Activated CD8-positive, alpha-beta T cell treated with anti-CD3 and anti-CD28 coated beads, Interleukin-2, amount 10 ng/mL, durations not matched to agents 7 days and 5 days (primary cell): ENCODE results near the gene UQCC5. TPM values are rescaled to one million over a fixed set of nuclear protein-coding genes. Genes with fewer than 3 reads are reported as not detected.

ENCODE experiments used
- ATAC-seq: fragments of 150-1000 bp; cut with Tn5 transposase; one replicate; pipeline ENCODE4 v1.10.0; 2021; ENCODE audit warnings: moderate library complexity
- CTCF ChIA-PET: fragments of 350-600 bp; sonication (Branson Sonifier 250); formaldehyde crosslinking; loops from one replicate; lab custom pipeline; 2021; ENCODE audit warnings: antibody characterized with exemption; lab: Charles Lee
- POLR2A ChIA-PET: fragments of 350-600 bp; sonication (Branson Sonifier 250); formaldehyde crosslinking; loops from one replicate; lab custom pipeline; 2021; ENCODE audit warnings: antibody characterized with exemption; lab: Charles Lee
- DNase-seq: peaks from one replicate; pipeline ENCODE4 v3.0.0-alpha.2; 2020
- H3K27ac Mint-ChIP-seq: one replicate; pipeline ENCODE4 v1.8.0; 2021; ENCODE audit warnings: mild to moderate bottlenecking, mixed read lengths
- H3K27me3 Mint-ChIP-seq: one replicate; pipeline ENCODE4 v1.8.0; 2021; ENCODE audit warnings: low read depth, mixed read lengths
- H3K36me3 Mint-ChIP-seq: one replicate; pipeline ENCODE4 v1.8.0; 2021; ENCODE audit warnings: low read depth, mixed read lengths
- H3K4me1 Mint-ChIP-seq: one replicate; pipeline ENCODE4 v1.8.0; 2021; ENCODE audit warnings: low read depth, mixed read lengths
- H3K4me3 Mint-ChIP-seq: one replicate; pipeline ENCODE4 v1.8.0; 2021; ENCODE audit warnings: mild to moderate bottlenecking, mixed read lengths
- H3K9me3 Mint-ChIP-seq: one replicate; pipeline ENCODE4 v1.8.0; 2022; ENCODE audit warnings: mixed read lengths; ENCODE audit not compliant: insufficient read depth
- total RNA-seq, 2 experiments: library from RNA; stranded (reverse); gene quantifications; one replicate each; pipeline ENCODE4 v1.2.3, GENCODE V29; 2021

The UQCC5 gene
- total RNA-seq, 2 experiments from 2014 or later: 9.0 to 15.1 TPM

- no peak overlapping the region for H3K4me3 Mint-ChIP-seq
- H3K36me3 Mint-ChIP-seq: peaks cover 5% of the 10 kb centered on the region
- ChIA-PET CTCF (no interaction called here), POLR2A (interaction anchor here (0.9 kb wide), 1 partner anchor 107 kb away, joined by 3 read pairs; no protein-coding TSS in a partner anchor)
- H3K27me3 Mint-ChIP-seq: no peaks in the 10 kb centered on the region
- ATAC-seq: no peak
- no peak overlapping the region for H3K27ac Mint-ChIP-seq
- no peaks in the 10 kb centered on the region for H3K9me3 Mint-ChIP-seq
- H3K4me1 Mint-ChIP-seq: no peaks in the 10 kb centered on the region
- DNase-seq: no peak
Measured at GRCh38 chr3:52519445-52520140, 16.8 kb upstream of the UQCC5 start.

GRCh38 chr3:52520141-52520667, 16.2 kb upstream of the UQCC5 start:
- ChIA-PET POLR2A (interaction anchor here (0.9 kb wide), 1 partner anchor 108 kb away, joined by 3 read pairs; no protein-coding TSS in a partner anchor), CTCF (no interaction called here)
- H3K9me3 Mint-ChIP-seq: no peaks in the 10 kb centered on the region
- H3K4me1 Mint-ChIP-seq: no peaks in the 10 kb centered on the region
- no peak for DNase-seq
- H3K4me3 Mint-ChIP-seq: no peak overlapping the region
- H3K27me3 Mint-ChIP-seq: no peaks in the 10 kb centered on the region
- peaks cover 5% of the 10 kb centered on the region for H3K36me3 Mint-ChIP-seq
- H3K27ac Mint-ChIP-seq: no peak overlapping the region
- ATAC-seq: no peak

GRCh38 chr3:52520716-52521487, 15.5 kb upstream of the UQCC5 start:
- H3K4me1 Mint-ChIP-seq: no peaks in the 10 kb centered on the region
- DNase-seq: no peak
- ATAC-seq: no peak
- H3K27ac Mint-ChIP-seq: no peak overlapping the region
- no peaks in the 10 kb centered on the region for H3K9me3 Mint-ChIP-seq
- no peaks in the 10 kb centered on the region for H3K27me3 Mint-ChIP-seq
- ChIA-PET CTCF (no interaction called here), POLR2A (no interaction called here)
- peaks cover 5% of the 10 kb centered on the region for H3K36me3 Mint-ChIP-seq
- no peak overlapping the region for H3K4me3 Mint-ChIP-seq

- Mint-ChIP-seq H3K36me3 (peaks cover 6% of the 10 kb centered on the region), H3K9me3 (no peaks in the 10 kb centered on the region), H3K27ac (no peak overlapping the region), H3K27me3 (no peaks in the 10 kb centered on the region), H3K4me3 (no peak overlapping the region), H3K4me1 (no peaks in the 10 kb centered on the region)
- DNase-seq (no peak), ATAC-seq (no peak)
- ChIA-PET POLR2A (no interaction called here), CTCF (no interaction called here)
Measured at GRCh38 chr3:52521488-52521824, 14.9 kb upstream of the UQCC5 start.

- DNase-seq (no peak), ATAC-seq (no peak)
- no peaks in the 10 kb centered on the region for H3K4me1 Mint-ChIP-seq
- ChIA-PET POLR2A (no interaction called here), CTCF (no interaction called here)
- no peaks in the 10 kb centered on the region for H3K27me3 Mint-ChIP-seq
- H3K9me3 Mint-ChIP-seq: no peaks in the 10 kb centered on the region
- no peak overlapping the region for H3K27ac Mint-ChIP-seq
- H3K36me3 Mint-ChIP-seq: peaks cover 8% of the 10 kb centered on the region
- H3K4me3 Mint-ChIP-seq: no peak overlapping the region
Measured at GRCh38 chr3:52521881-52522650, 14.3 kb upstream of the UQCC5 start.

- CTCF ChIA-PET: no interaction called here
- DNase-seq: no peak
- H3K36me3 Mint-ChIP-seq: peaks cover 15% of the 10 kb centered on the region
- no peak overlapping the region for H3K27ac Mint-ChIP-seq
- no peaks in the 10 kb centered on the region for H3K4me1 Mint-ChIP-seq
- no peak for ATAC-seq
- POLR2A ChIA-PET: no interaction called here
- no peaks in the 10 kb centered on the region for H3K9me3 Mint-ChIP-seq
- H3K4me3 Mint-ChIP-seq: no peak overlapping the region
- no peaks in the 10 kb centered on the region for H3K27me3 Mint-ChIP-seq
Measured at GRCh38 chr3:52522651-52523251, 13.7 kb upstream of the UQCC5 start.

GRCh38 chr3:52523386-52524257, 12.8 kb upstream of the UQCC5 start:
- POLR2A ChIA-PET: no interaction called here
- H3K27ac Mint-ChIP-seq: no peak overlapping the region
- peaks cover 18% of the 10 kb centered on the region for H3K36me3 Mint-ChIP-seq
- no peak overlapping the region for H3K4me3 Mint-ChIP-seq
- ATAC-seq (no peak), DNase-seq (no peak)
- H3K9me3 Mint-ChIP-seq: no peaks in the 10 kb centered on the region
- H3K4me1 Mint-ChIP-seq: no peaks in the 10 kb centered on the region
- no peaks in the 10 kb centered on the region for H3K27me3 Mint-ChIP-seq
- CTCF ChIA-PET: no interaction called here

GRCh38 chr3:52524258-52524751, 12.1 kb upstream of the UQCC5 start:
- H3K36me3 Mint-ChIP-seq: peaks cover 18% of the 10 kb centered on the region
- H3K9me3 Mint-ChIP-seq: no peaks in the 10 kb centered on the region
- H3K27me3 Mint-ChIP-seq: no peaks in the 10 kb centered on the region
- ATAC-seq (no peak), DNase-seq (no peak)
- ChIA-PET CTCF (no interaction called here), POLR2A (no interaction called here)
- no peaks in the 10 kb centered on the region for H3K4me1 Mint-ChIP-seq
- no peak overlapping the region for H3K4me3 Mint-ChIP-seq
- no peak overlapping the region for H3K27ac Mint-ChIP-seq

GRCh38 chr3:52524752-52525679, 11.4 kb upstream of the UQCC5 start:
- Mint-ChIP-seq H3K36me3 (peaks cover 18% of the 10 kb centered on the region), H3K27ac (no peak overlapping the region), H3K4me1 (no peaks in the 10 kb centered on the region), H3K4me3 (no peak overlapping the region), H3K27me3 (no peaks in the 10 kb centered on the region), H3K9me3 (no peaks in the 10 kb centered on the region)
- POLR2A ChIA-PET: no interaction called here
- ATAC-seq (no peak), DNase-seq (no peak)
- CTCF ChIA-PET: no interaction called here
